ENCODE data around the gene ANKRD63.

ANKRD63 gene

DNA sequence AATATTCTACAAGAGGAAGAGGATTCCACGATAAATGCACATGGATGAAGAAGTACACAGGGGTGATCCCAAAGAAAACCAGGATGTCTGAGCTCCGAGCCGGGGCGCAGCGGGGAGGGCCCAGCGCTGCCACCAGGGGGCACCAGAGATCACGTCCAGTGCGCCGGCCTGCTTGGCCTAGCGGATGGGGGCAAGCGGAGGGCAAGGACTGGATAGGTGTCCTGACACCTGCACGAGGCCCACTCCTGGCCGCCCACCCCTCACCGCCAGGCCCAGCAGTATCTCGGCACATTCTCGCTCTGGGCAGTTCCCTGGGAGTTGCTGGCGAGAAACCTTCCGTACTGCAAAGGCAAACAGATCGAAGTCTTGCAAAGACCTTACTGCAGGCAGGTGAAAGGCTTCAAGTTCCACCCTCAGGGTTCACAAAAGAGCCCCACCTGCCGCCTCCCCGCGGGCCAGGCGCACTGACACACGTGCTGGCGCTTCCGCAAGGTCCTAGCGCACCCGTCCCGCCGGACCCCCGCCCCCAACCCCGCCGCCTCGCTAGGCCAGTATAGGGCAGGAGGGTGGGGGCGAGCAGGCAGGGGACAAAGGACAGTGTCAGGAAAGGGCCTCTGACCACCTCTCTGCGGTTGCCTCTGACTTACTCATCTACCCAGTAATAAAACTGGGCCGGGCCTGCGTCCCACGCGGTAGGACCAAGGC lies 3.3 kb downstream of the ANKRD63 start:
- DNase-seq (ENCODE audit: low spot score), result peak; percentile 92

DNA sequence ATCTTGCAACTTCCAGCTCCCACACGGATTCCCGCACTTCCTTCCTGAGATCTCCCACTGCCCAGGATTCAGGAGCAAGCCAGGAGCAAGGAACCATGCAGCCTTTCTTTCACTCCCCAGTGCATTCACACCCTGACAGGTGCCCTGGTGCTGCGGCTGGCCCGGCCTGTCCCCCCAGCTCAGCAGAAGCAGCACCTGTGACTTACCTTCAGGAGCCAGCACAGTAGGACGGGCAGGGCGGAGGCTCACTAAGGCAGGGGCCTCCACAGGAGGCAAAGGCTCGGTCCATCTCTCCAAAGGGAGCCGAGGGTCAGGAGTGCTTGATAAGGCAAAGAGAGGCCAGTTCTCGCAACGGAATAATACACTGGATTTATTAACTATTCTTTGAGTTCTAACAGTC lies 4.8 kb downstream of the ANKRD63 start:
- DNase-seq (ENCODE audit: low spot score), result no peak

DNA sequence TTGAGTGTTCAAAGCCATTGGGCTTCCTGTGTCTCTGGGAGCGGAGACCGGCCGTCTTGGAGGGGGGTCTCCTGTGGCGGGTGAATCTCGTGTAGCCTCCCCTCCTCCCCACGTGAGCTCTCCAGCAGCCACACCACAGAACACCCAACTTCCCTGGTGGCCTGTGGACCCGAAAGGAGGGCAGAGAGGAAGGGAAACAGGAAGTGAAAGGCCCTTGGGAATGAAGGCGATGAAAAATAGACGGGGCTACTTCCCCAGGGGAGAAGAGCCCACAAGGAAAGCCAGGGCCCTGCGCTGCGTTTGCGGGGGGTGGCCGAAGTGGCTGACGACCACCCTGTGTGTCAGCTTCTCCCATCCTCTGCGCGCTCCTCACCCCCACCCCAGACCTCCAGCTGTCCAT lies 5.4 kb downstream of the ANKRD63 start:
- no peak for DNase-seq (ENCODE audit: low spot score)

DNA sequence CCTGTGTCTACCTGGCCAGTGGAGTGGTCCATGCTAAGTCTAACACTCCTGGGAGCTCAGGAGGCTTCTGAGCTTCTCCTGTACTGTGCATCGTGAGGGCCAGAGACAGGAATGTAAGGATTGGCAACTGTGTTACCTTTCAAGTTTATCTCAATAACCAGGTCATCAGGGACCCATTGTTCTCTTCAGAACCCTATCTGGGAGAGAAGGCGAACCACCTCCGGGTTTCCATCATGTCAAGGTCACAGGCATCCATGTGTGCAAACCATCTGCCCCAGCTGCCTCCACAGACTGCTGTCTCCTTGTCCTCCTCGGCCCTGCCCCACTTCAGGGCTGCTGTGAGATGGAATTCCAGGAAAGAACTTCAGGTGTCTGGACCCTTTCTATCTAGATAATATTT lies 5.9 kb downstream of the ANKRD63 start:
- DNase-seq (ENCODE audit: low spot score), result no peak

DNA sequence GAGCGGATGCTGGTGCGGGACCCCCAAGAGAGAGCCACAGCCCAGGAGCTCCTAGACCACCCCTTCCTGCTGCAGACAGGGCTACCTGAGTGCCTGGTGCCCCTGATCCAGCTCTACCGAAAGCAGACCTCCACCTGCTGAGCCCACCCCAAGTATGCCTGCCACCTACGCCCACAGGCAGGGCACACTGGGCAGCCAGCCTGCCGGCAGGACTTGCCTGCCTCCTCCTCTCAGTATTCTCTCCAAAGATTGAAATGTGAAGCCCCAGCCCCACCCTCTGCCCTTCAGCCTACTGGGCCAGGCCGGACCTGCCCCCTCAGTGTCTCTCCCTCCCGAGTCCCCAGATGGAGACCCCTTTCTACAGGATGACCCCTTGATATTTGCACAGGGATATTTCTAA lies 6.9 kb downstream of the ANKRD63 start:
- DNase-seq (ENCODE audit: low spot score), result no peak

- no peak for DNase-seq (ENCODE audit: low spot score)
Measured at GRCh38 chr15:40275523-40275922, 7.3 kb downstream of the ANKRD63 start.

- peak; percentile 91 for DNase-seq (ENCODE audit: low spot score)
Measured at GRCh38 chr15:40274350-40275274, 8.3 kb downstream of the ANKRD63 start.

DNA sequence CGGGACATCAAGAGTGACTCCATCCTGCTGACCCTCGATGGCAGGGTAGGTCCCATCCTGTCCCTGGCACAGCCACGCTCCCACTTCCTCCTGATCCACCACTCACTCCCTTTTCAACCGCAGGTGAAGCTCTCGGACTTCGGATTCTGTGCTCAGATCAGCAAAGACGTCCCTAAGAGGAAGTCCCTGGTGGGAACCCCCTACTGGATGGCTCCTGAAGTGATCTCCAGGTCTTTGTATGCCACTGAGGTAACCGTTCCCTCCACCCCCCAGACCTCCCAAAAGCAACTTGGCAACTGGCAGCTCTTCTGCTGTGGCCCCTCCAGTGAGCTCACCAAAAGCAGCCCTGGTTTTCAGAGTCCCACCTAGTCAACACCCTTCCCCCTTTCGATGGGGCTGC lies 9.4 kb downstream of the ANKRD63 start:
- no peak for DNase-seq (ENCODE audit: low spot score)

DNA sequence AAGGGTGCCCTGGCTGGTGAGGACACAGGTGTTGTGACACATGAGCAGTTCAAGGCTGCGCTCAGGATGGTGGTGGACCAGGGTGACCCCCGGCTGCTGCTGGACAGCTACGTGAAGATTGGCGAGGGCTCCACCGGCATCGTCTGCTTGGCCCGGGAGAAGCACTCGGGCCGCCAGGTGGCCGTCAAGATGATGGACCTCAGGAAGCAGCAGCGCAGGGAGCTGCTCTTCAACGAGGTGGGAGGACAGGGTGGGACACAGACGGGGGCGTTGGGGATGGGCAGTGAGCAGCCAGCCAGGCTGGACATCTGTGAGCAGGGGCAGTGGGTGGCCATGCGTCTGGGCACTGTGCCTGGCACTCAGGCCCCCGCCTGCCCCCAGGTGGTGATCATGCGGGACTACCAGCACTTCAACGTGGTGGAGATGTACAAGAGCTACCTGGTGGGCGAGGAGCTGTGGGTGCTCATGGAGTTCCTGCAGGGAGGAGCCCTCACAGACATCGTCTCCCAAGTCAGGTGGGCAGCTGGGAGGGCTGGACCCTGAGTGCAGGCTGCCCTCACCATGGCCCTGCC lies 10.3 kb downstream of the ANKRD63 start:
- no peak for DNase-seq (ENCODE audit: low spot score)

DNA sequence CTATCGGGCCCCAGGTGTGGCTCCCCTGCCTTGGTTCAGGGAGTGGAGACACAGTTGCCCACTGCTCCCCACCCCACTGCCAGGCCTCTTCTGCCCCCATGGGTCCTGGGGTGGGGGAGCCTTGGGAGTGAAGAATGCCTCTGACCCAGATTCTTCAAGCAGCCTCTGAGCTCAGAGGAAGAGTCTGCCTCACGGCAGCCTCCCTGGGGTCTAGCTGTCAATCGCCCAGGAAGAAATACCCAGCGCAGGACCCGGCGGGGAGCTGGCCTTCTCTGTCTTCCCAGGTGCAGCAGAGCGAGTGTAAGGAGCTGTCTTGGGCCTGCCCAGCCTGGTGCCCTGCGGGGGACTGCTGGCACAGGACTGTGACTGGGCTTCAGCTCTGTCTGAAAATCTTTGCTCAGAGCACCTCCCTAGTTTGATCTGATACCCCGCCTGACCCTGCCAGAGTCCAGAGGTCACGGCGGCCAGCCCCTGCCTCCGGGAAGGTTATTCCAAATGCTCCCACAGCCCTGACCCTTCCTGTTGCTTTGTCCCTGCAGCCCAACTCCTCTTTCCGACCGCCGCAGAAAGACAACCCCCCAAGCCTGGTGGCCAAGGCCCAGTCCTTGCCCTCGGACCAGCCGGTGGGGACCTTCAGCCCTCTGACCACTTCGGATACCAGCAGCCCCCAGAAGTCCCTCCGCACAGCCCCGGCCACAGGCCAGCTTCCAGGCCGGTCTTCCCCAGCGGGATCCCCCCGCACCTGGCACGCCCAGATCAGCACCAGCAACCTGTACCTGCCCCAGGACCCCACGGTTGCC lies 11.0 kb downstream of the ANKRD63 start:
- DNase-seq (ENCODE audit: low spot score), result no peak

- DNase-seq (ENCODE audit: low spot score), result no peak
Measured at GRCh38 chr15:40270246-40270995, 12.4 kb downstream of the ANKRD63 start.

GRCh38 chr15:40269604-40270003 lies 13.3 kb downstream of the ANKRD63 start:
- DNase-seq (ENCODE audit: low spot score), result no peak

DNA sequence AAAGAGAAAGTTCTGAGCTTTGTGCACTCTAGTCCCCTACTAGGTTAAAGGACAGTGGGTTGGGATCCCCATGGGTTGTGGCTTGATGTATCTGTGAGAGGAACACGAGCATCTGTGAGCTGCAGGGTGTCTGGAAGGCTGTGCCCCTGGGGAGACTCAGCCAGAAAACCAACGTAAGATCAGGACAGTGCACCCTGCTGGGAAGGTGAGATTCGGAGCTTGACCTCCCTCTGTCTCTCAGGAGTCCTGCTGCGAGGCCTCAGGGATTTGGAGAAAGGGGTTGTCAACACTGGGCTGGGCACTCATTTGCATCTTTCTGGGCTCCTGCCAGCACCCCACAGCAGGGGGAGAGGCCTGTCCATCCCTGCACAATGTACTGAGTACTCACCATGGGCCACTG lies 15.2 kb downstream of the ANKRD63 start:
- DNase-seq (ENCODE audit: low spot score), result no peak

DNA sequence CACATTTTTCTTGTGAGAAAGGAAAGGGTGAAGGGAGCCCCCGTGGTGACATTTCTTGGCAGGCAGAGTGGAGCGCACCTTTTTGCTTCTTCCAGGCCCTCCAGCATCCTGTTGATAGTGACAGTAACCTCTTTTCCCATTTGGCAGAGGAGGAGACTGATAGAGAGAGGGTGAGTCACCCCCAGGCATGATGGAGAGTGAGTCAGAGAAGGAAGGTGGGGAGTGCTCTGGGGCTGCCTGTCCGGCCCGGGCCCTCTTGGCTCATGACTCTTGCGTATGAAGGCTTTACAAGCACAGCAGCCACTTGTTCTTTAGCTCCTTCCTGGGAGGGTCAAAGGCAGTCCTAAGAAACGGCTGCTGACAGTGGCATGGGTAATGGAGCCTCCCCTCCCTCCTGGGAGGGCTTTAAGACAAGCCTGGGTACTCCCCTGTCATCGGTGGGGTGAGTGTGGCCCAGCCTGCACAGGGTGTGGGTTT lies 16.0 kb downstream of the ANKRD63 start:
- DNase-seq (ENCODE audit: low spot score), result peak; percentile 96

- no peak for DNase-seq (ENCODE audit: low spot score)
Measured at GRCh38 chr15:40265875-40266274, 17.0 kb downstream of the ANKRD63 start.

- DNase-seq (ENCODE audit: low spot score), result no peak
Measured at GRCh38 chr15:40265355-40265754, 17.5 kb downstream of the ANKRD63 start.

GRCh38 chr15:40264321-40265153 lies 18.3 kb downstream of the ANKRD63 start:
- DNase-seq (ENCODE audit: low spot score), result no peak

- DNase-seq (ENCODE audit: low spot score), result peak; percentile 49
Measured at GRCh38 chr15:40263024-40263754, 19.7 kb downstream of the ANKRD63 start.

DNA sequence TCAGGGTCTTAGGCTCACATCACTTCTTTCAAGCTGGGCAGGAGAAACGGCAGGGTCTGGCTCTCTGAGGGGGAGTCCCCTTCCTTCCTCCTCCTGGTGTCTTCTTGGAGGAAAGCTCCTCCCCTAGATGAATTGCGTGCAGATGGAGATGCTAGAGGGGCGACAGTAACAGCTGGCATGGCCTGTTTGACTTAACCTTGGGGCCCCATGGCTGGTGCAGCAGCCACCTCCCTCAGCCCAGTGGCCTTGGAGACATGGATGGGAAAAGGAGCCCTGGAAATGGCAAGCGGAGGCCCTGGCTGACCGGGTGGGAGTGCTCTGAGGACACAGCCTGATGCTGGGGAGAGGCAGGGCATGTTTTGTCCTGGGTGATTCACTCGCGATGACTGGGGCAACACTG lies 23.8 kb downstream of the ANKRD63 start:
- DNase-seq (ENCODE audit: low spot score), result no peak

DNA sequence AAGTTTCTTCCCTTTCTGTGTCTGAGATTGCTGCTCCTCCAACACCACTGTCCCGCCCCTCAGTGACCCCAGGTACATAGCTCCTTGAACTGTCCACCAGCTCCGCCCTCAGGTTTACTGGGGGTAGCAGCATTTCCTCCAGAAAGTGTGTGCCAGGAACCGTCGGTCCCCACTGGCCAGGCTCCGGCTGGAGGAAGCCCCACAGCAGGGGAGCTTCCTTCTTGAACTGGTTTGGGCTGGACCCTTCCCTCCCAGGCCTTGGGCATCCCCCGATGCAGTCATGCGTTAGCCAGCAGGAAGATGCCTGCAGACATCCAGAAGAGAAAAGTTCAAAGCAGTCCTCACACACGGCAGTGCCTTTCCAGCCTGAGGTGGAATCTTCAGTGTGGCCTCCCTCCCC lies 24.3 kb downstream of the ANKRD63 start:
- no peak for DNase-seq (ENCODE audit: low spot score)
